ENCODE results near the gene ZCWPW2.

The ZCWPW2 gene

GRCh38 chr3:28575100-28575745 is 226.7 kb downstream of the ZCWPW2 start:
- DNase-seq (ENCODE audit: low read depth in 2 of 2): no peak
